Measurements from ENCODE around the gene ISLR2. TPM values are rescaled to one million over a fixed set of nuclear protein-coding genes. Genes with fewer than 3 reads are reported as not detected.

Gene ISLR2
- total RNA-seq, 6 donors from 2014 or later: under 0.01 to 2.5 (median 1.3) TPM; not detected in 3

DNA sequence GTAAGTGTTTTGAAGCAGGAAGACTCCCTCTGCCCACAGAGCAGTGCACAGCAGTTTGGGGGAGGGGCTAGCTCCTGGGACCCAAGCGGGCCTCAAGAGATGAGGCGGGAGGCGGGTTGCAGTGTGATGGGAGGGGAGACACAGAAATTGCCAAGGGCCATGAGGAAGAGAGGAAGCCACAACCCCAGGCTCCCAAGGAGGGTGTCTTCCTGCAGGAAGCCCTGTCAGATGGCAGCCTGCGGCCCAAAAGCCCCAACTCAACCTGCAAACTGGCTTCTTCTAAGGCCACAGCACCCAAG lies 7.3 kb upstream of the ISLR2 start:
- Histone ChIP-seq H3K4me1 (peaks cover 8 to 9% (median 9%) of the 10 kb centered on the region in 4 donors), H3K27me3 (peaks cover 0 to 19% (median 6%) of the 10 kb centered on the region in 4 donors), H3K9me3 (no peaks in the 10 kb centered on the region), H3K36me3 (no peaks in the 10 kb centered on the region), H3K4me3 (no peak overlapping the region), H3K27ac (no peak overlapping the region)
- ATAC-seq (ENCODE audit: low FRiP score in 2 of 2) (no peak), DNase-seq (no peak)
- WGBS, 2 donors: 17 to 41% methylated on average over 4 of the region's 4 CpGs
- TF ChIP-seq EP300 (IDR thresholded peaks at IDR 0.05) (no peak), POLR2A (IDR thresholded peaks at IDR 0.05) (no peak), POLR2AphosphoS5 (IDR thresholded peaks at IDR 0.05) (no peak)
- TF ChIP-seq, protein P1, sequence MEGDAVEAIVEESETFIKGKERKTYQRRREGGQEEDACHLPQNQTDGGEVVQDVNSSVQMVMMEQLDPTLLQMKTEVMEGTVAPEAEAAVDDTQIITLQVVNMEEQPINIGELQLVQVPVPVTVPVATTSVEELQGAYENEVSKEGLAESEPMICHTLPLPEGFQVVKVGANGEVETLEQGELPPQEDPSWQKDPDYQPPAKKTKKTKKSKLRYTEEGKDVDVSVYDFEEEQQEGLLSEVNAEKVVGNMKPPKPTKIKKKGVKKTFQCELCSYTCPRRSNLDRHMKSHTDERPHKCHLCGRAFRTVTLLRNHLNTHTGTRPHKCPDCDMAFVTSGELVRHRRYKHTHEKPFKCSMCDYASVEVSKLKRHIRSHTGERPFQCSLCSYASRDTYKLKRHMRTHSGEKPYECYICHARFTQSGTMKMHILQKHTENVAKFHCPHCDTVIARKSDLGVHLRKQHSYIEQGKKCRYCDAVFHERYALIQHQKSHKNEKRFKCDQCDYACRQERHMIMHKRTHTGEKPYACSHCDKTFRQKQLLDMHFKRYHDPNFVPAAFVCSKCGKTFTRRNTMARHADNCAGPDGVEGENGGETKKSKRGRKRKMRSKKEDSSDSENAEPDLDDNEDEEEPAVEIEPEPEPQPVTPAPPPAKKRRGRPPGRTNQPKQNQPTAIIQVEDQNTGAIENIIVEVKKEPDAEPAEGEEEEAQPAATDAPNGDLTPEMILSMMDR (IDR thresholded peaks at IDR 0.05): no peak

DNA sequence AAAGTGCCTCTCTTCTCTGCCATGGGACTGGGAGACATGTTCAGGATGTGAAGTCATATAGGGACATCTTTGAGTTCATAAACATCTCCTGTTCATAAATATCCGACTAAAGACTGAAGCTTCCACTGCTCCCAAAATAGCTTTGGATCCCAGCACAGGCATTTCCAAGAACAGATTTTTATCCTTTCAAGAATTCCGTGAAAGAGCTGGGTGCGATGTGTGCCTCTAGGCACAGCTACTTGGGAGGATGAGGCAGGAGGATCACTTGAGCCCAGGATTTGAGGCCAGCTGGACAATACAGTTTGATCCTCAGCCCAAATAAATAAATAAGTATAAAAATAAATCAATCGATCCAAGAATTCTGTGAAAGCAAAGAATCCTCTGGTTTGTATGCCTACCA lies 6.7 kb upstream of the ISLR2 start:
- Histone ChIP-seq H3K27me3 (peaks cover 0 to 25% (median 10%) of the 10 kb centered on the region in 4 donors), H3K4me1 (peaks cover 14 to 15% (median 14%) of the 10 kb centered on the region in 4 donors), H3K36me3 (no peaks in the 10 kb centered on the region), H3K27ac (no peak overlapping the region), H3K9me3 (no peaks in the 10 kb centered on the region), H3K4me3 (no peak overlapping the region)
- 62 to 76% methylated on average over 4 of the region's 4 CpGs for WGBS, 2 donors
- ATAC-seq (ENCODE audit: low FRiP score in 2 of 2) (no peak), DNase-seq (no peak)
- TF ChIP-seq, protein P1 (IDR thresholded peaks at IDR 0.05): no peak
- TF ChIP-seq EP300 (IDR thresholded peaks at IDR 0.05) (no peak), POLR2AphosphoS5 (IDR thresholded peaks at IDR 0.05) (no peak), POLR2A (IDR thresholded peaks at IDR 0.05) (no peak)

DNA sequence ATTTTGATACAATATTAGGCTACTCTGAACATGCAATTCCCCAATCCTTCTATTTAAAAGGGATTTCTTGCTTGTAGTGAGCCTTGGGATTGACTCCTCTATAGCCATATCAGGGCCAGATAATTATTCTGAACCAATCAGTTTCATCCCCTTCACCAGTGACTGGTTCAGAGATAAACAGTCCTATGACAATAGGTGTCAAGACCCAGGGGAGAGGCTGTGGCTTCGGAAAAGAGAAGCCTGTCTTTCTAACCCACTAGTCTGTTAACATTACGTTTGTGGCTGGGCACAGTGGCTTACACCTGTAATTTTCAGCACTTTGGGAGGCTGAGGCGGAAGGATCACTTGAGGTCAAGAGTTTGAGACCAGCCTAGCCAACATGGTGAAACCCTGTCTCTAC lies 6.2 kb upstream of the ISLR2 start:
- WGBS, 2 donors: 45 to 73% methylated on average over 3 of the region's 3 CpGs
- peaks cover 0 to 30% (median 13%) of the 10 kb centered on the region in 4 donors for H3K27me3 ChIP-seq
- no peak for ATAC-seq (ENCODE audit: low FRiP score in 2 of 2)
- no peak for TF ChIP-seq EP300 (IDR thresholded peaks at IDR 0.05)
- TF ChIP-seq POLR2AphosphoS5 (IDR thresholded peaks at IDR 0.05): no peak
- no peak for TF ChIP-seq POLR2A (IDR thresholded peaks at IDR 0.05)
- TF ChIP-seq, protein P1 (IDR thresholded peaks at IDR 0.05): no peak
- peaks cover 18 to 21% (median 20%) of the 10 kb centered on the region in 4 donors for H3K4me1 ChIP-seq
- no peak overlapping the region for H3K4me3 ChIP-seq
- DNase-seq: no peak
- H3K9me3 ChIP-seq: no peaks in the 10 kb centered on the region
- no peaks in the 10 kb centered on the region for H3K36me3 ChIP-seq
- H3K27ac ChIP-seq: no peak overlapping the region

DNA sequence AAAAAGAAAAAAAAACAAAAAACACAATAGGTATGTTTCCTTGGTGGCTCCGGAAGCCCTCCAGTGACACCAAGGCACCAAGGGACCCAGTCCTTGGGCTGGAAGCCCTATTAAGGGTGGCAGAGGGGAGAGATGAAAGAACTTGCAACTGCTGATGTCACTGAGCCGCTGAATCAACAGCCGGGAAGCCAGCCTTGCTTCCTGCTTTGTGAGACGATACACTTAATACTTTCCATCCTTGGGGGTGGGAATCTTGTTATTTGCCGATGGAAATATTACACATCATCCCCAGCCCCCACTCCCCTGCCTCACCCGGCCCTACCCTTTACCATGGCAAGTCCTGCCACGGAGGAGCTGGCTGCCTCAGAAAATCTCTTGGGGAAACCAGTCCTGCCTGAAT lies 5.6 kb upstream of the ISLR2 start:
- DNase-seq (no peak), ATAC-seq (ENCODE audit: low FRiP score in 2 of 2) (no peak)
- Histone ChIP-seq H3K4me3 (no peak overlapping the region), H3K9me3 (no peaks in the 10 kb centered on the region), H3K4me1 (peaks cover 22 to 26% (median 25%) of the 10 kb centered on the region in 4 donors), H3K27me3 (peaks cover 0 to 36% (median 16%) of the 10 kb centered on the region in 4 donors), H3K27ac (no peak overlapping the region), H3K36me3 (no peaks in the 10 kb centered on the region)
- TF ChIP-seq POLR2A (IDR thresholded peaks at IDR 0.05) (no peak), EP300 (IDR thresholded peaks at IDR 0.05) (no peak), POLR2AphosphoS5 (IDR thresholded peaks at IDR 0.05) (no peak)
- TF ChIP-seq, protein P1 (IDR thresholded peaks at IDR 0.05): no peak
- 67 to 70% methylated on average over 7 of the region's 7 CpGs for WGBS, 2 donors

DNA sequence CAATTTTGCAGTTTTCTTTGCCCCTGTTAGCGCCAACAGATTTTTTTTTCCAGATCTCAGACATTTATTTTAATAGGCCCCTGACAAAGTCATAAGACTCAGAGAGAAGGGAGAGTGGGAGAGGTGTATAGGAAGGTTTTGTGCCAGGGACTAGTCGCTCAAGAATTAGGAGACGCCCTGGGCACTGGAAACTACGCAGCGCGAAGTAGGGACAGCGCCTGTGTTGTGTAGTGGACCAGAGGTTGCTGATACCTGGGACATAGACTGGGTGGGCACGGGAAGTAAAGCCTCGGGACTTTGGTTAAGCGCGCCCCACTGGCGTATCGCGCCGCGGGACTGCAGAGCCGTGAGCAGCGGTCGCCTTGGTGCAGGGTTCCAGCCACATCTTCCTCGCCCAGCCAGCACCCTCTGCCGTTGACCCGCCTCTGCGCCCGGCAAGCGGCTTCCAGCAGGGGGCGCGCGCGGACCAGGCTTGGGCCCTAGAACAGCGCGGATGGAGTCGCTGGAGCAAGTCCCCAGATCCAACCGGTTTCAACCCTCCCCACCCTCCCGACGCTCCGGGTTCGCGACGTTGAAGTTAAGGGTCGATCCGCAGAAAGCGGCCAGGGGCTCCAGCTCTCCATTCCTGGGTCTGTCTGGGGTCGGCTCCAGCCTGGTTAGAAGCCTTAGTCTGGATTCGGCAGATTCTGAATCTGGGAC lies 3.0 kb upstream of the ISLR2 start:
- peak overlapping the region in 3 of 4 donors; percentile 24 to 42 (median 42) for H3K4me3 ChIP-seq
- TF ChIP-seq POLR2A (IDR thresholded peaks at IDR 0.05) (no peak), POLR2AphosphoS5 (IDR thresholded peaks at IDR 0.05) (no peak), EP300 (IDR thresholded peaks at IDR 0.05) (no peak)
- TF ChIP-seq, protein P1 (IDR thresholded peaks at IDR 0.05): peak; percentile 94 to 98 (median 96)
- H3K27me3 ChIP-seq: peaks cover 4 to 62% (median 29%) of the 10 kb centered on the region in 4 donors
- DNase-seq: peak; percentile 83 to 99
- 16 to 28% methylated on average over 10 to 23 of the region's 44 CpGs for WGBS, 2 donors
- H3K36me3 ChIP-seq: no peaks in the 10 kb centered on the region
- no peak overlapping the region for H3K27ac ChIP-seq
- peaks cover 25 to 38% (median 33%) of the 10 kb centered on the region in 4 donors for H3K4me1 ChIP-seq
- peak; percentile 90 to 95 for ATAC-seq (ENCODE audit: low FRiP score in 2 of 2)
- no peaks in the 10 kb centered on the region for H3K9me3 ChIP-seq

Data from upper lobe of left lung (tissue), 6 donors.